IMR-90 (cell line): ENCODE measurements around the gene LIMCH1. TPM values are rescaled to one million over a fixed set of nuclear protein-coding genes. Genes with fewer than 3 reads are reported as not detected.

ENCODE experiments used
- ATAC-seq: fragments of 200-7000 bp; cut with Tn5 transposase; 2 replicates; pipeline ENCODE4 v1.9.1; 2020; ENCODE audit warnings: low read depth, mild to moderate bottlenecking, moderate library complexity
- BruUV-seq: library from RNA; stranded (reverse); fragments of 400-500 nt; replicated peaks from 2 replicates; lab custom pipeline; 2021; lab: Mats Ljungman, UMichigan
- CTCF ChIA-PET: fragments of 300-600 bp; formaldehyde crosslinking; extraction: SDS; loops from one replicate; lab custom pipeline; 2021; ENCODE audit warnings: antibody characterized with exemption; lab: Yijun Ruan, JAX
- POLR2A ChIA-PET: fragments of 300-600 bp; sonication (Branson Sonifier 250); formaldehyde crosslinking; loops from one replicate; lab custom pipeline; 2022; ENCODE audit warnings: antibody characterized with exemption; ENCODE audit not compliant: unreplicated experiment; lab: Charles Lee
- DNase-seq: peaks from one replicate; pipeline ENCODE4 v3.0.0; 2013
- H2AFZ ChIP-seq: replicated peaks from 2 replicates; pipeline ENCODE3; 2013; ENCODE audit warnings: low read length, mild to moderate bottlenecking; ENCODE audit not compliant: poor library complexity
- H2AK5ac ChIP-seq: 2 replicates; pipeline ENCODE4 v1.6.1; 2013; ENCODE audit warnings: low read depth, low read length, inconsistent platforms
- H2AK9ac ChIP-seq: replicated peaks from 2 replicates; pipeline ENCODE3; 2013; ENCODE audit warnings: mild to moderate bottlenecking, low read depth, low read length, moderate library complexity; ENCODE audit not compliant: poor library complexity
- H2BK120ac ChIP-seq: 2 replicates; pipeline ENCODE4 v1.6.1; 2013; ENCODE audit warnings: low read depth, low read length, inconsistent platforms
- H2BK15ac ChIP-seq: 3 replicates; pipeline ENCODE4 v1.6.1; 2013; ENCODE audit warnings: low read depth, low read length, inconsistent platforms
- H2BK20ac ChIP-seq: 2 replicates; pipeline ENCODE4 v1.6.1; 2013; ENCODE audit warnings: low read depth, mild to moderate bottlenecking, inconsistent platforms, low read length, moderate library complexity
- H2BK5ac ChIP-seq: 2 replicates; pipeline ENCODE4 v1.6.1; 2013; ENCODE audit warnings: mild to moderate bottlenecking, low read depth, low read length, inconsistent platforms; ENCODE audit not compliant: poor library complexity, severe bottlenecking
- H3K14ac ChIP-seq: replicated peaks from 2 replicates; pipeline ENCODE4 v1.6.1; 2013; ENCODE audit warnings: low read depth, low read length, inconsistent platforms
- H3K18ac ChIP-seq: 2 replicates; pipeline ENCODE4 v1.6.1; 2013; ENCODE audit warnings: low read depth, low read length, control low read depth
- H3K23ac ChIP-seq: 2 replicates; pipeline ENCODE4 v1.6.1; 2013; ENCODE audit warnings: low read depth, low read length, inconsistent platforms
- H3K27ac ChIP-seq: 2 replicates; pipeline ENCODE4 v1.5.1; 2013; ENCODE audit warnings: mild to moderate bottlenecking, control low read depth, low read length; ENCODE audit not compliant: insufficient read depth
- H3K27me3 ChIP-seq: 2 replicates; pipeline ENCODE4 v1.6.1; 2013; ENCODE audit warnings: low read length; ENCODE audit not compliant: control insufficient read depth, insufficient read depth
- H3K36me3 ChIP-seq: 2 replicates; pipeline ENCODE4 v1.6.1; 2013; ENCODE audit warnings: low read length, mixed read lengths; ENCODE audit not compliant: control insufficient read depth, insufficient read depth
- H3K4ac ChIP-seq: 2 replicates; pipeline ENCODE4 v1.6.1; 2013; ENCODE audit warnings: low read depth, low read length, inconsistent platforms
- H3K4me1 ChIP-seq: 2 replicates; pipeline ENCODE4 v1.6.1; 2013; ENCODE audit warnings: low read length, mixed read lengths; ENCODE audit not compliant: control insufficient read depth, insufficient read depth
- H3K4me2 ChIP-seq: 2 replicates; pipeline ENCODE4 v1.6.1; 2013; ENCODE audit warnings: low read depth, mild to moderate bottlenecking, control low read depth, low read length, moderate library complexity
- H3K4me3 ChIP-seq: 2 replicates; pipeline ENCODE4 v1.5.1; 2013; ENCODE audit warnings: low read depth, mild to moderate bottlenecking, control low read depth, low read length, moderate library complexity; ENCODE audit not compliant: insufficient read depth
- H3K56ac ChIP-seq: 2 replicates; pipeline ENCODE4 v1.6.1; 2013; ENCODE audit warnings: low read length, inconsistent platforms; ENCODE audit not compliant: insufficient read depth; ENCODE audit errors: extremely low read depth
- H3K79me1 ChIP-seq, 2 experiments: 2 replicates each; pipeline ENCODE4 v1.6.1; 2013; ENCODE audit warnings: low read length in 2 of 2, inconsistent platforms in 1 of 2, low read depth in 1 of 2
- H3K9ac ChIP-seq: 2 replicates; pipeline ENCODE4 v1.6.1; 2013; ENCODE audit warnings: low read depth, low read length, control low read depth
- H3K9me1 ChIP-seq: 2 replicates; pipeline ENCODE4 v1.6.1; 2013; ENCODE audit warnings: low read length, inconsistent platforms; ENCODE audit not compliant: insufficient read depth
- H3K9me3 ChIP-seq: 2 replicates; pipeline ENCODE4 v1.6.1; 2013; ENCODE audit warnings: low read length; ENCODE audit not compliant: control insufficient read depth, insufficient read depth
- H4K20me1 ChIP-seq: 2 replicates; pipeline ENCODE4 v1.6.1; 2013; ENCODE audit warnings: low read length, inconsistent platforms; ENCODE audit not compliant: insufficient read depth
- H4K5ac ChIP-seq: 2 replicates; pipeline ENCODE4 v1.6.1; 2013; ENCODE audit warnings: mild to moderate bottlenecking, low read depth, low read length, control low read depth
- H4K8ac ChIP-seq, 2 experiments: 2 replicates each; pipeline ENCODE4 v1.6.1; 2013; ENCODE audit warnings: low read depth in 2 of 2, low read length in 2 of 2, control low read depth in 1 of 2, inconsistent platforms in 1 of 2
- H4K91ac ChIP-seq: 2 replicates; pipeline ENCODE4 v1.6.1; 2013; ENCODE audit warnings: low read depth, low read length, inconsistent platforms; ENCODE audit not compliant: insufficient read depth
- BHLHE40 ChIP-seq: fragments of 150-350 bp; IDR thresholded peaks from 2 replicates; pipeline ENCODE4 v1.6.1; 2016; ENCODE audit warnings: mild to moderate bottlenecking, low read depth, low read length
- CEBPB ChIP-seq: IDR thresholded peaks from 2 replicates; pipeline ENCODE4 v1.6.1; 2012; ENCODE audit warnings: low read depth, low read length, improper control_type of control experiment
- CHD1 ChIP-seq: IDR thresholded peaks from 2 replicates; pipeline ENCODE4 v1.6.1; 2012; ENCODE audit warnings: low read depth, low read length, improper control_type of control experiment
- CTCF ChIP-seq: conservative IDR thresholded peaks from 2 replicates; pipeline ENCODE4 v1.5.1; 2012; ENCODE audit warnings: mild to moderate bottlenecking, low read depth, low read length, improper control_type of control experiment
- FOS ChIP-seq: fragments of 150-350 bp; IDR thresholded peaks from 2 replicates; pipeline ENCODE4 v1.6.1; 2016; ENCODE audit warnings: low read depth, low read length
- MAFK ChIP-seq: IDR thresholded peaks from 2 replicates; pipeline ENCODE4 v1.6.1; 2012; ENCODE audit warnings: low read depth, low read length, improper control_type of control experiment
- MAZ ChIP-seq: IDR thresholded peaks from 2 replicates; pipeline ENCODE4 v1.6.1; 2012; ENCODE audit warnings: low read depth, mild to moderate bottlenecking, low read length, improper control_type of control experiment, moderate library complexity, borderline replicate concordance
- MXI1 ChIP-seq: IDR thresholded peaks from 2 replicates; pipeline ENCODE4 v1.6.1; 2012; ENCODE audit warnings: low read depth, mild to moderate bottlenecking, low read length, moderate library complexity, borderline replicate concordance
- NFE2L2 ChIP-seq: fragments of 150-350 bp; IDR thresholded peaks from 2 replicates; pipeline ENCODE4 v1.6.1; 2016; ENCODE audit warnings: low read depth, mild to moderate bottlenecking, low read length
- POLR2A ChIP-seq: IDR thresholded peaks from 2 replicates; pipeline ENCODE4 v1.6.1; 2012; ENCODE audit warnings: mild to moderate bottlenecking, low read depth, low read length
- RAD21 ChIP-seq: IDR thresholded peaks from 2 replicates; pipeline ENCODE4 v1.6.1; 2012; ENCODE audit warnings: low read length, improper control_type of control experiment
- RCOR1 ChIP-seq: IDR thresholded peaks from 2 replicates; pipeline ENCODE4 v1.6.1; 2012; ENCODE audit warnings: mild to moderate bottlenecking, low read length, improper control_type of control experiment; ENCODE audit not compliant: insufficient replicate concordance
- RFX5 ChIP-seq: IDR thresholded peaks from 2 replicates; pipeline ENCODE4 v1.8.0; 2012; ENCODE audit warnings: low read depth, mild to moderate bottlenecking, low read length, moderate library complexity
- SMC3 ChIP-seq: fragments of 150-350 bp; IDR thresholded peaks from 2 replicates; pipeline ENCODE4 v1.6.1; 2016; ENCODE audit warnings: low read depth, mild to moderate bottlenecking, antibody characterized with exemption, low read length, moderate library complexity
- USF2 ChIP-seq: fragments of 150-350 bp; IDR thresholded peaks from 2 replicates; pipeline ENCODE4 v1.6.1; 2017; ENCODE audit warnings: mild to moderate bottlenecking, antibody characterized with exemption, low read length, low read depth
- WGBS, 2 experiments: methylation state at CpG; one replicate each; pipeline versions ENCODE4 v1.1.5 to v1.1.7; 2013; ENCODE audit warnings: missing lambda C conversion rate in 2 of 2; ENCODE audit not compliant: insufficient read length in 1 of 2; ENCODE audit errors: extremely low coverage in 2 of 2; 5-methylcytosine and 5-hydroxymethylcytosine counted together
- dilution Hi-C: fragments of 300-500 bp; cut with HindIII; formaldehyde crosslinking; loops from one replicate; pipeline ENCODE4 v1.14.3; 2018; ENCODE audit warnings: low sequenced_read_pairs; ENCODE audit not compliant: unreplicated experiment
- in situ Hi-C: fragments of 300-500 bp; cut with MboI; formaldehyde crosslinking; loops from 3 replicates; pipeline ENCODE4 v1.14.3; 2019; ENCODE audit warnings: low sequenced_read_pairs, inconsistent platforms, mixed read lengths
- intact Hi-C: fragments of 100-400 bp; cut with micrococcal nuclease; formaldehyde crosslinking; loops from 2 replicates; pipeline ENCODE4 v1.10.0; 2022
- polyA plus RNA-seq, 3 experiments: library from polyadenylated mRNA; depleted of rRNA; stranded (reverse); fragments of >200 nt; gene quantifications; 2 replicates each; pipeline ENCODE4 v1.2.3, GENCODE V29; 2012; ENCODE audit warnings: low replicate concordance in 1 of 3
- total RNA-seq: library from RNA; depleted of rRNA; stranded (reverse); fragments of >200 nt; gene quantifications from 2 replicates; pipeline ENCODE4 v1.2.3, GENCODE V29; 2012
- TF ChIP-seq, protein P1 (sequence below): fragments of 150-350 bp; IDR thresholded peaks from 2 replicates; pipeline ENCODE4 v1.6.1; 2016; ENCODE audit warnings: low read depth, mild to moderate bottlenecking, low read length, moderate library complexity, borderline replicate concordance

Gene LIMCH1
- total and polyA plus RNA-seq, 2 of the 4 experiments (the other 2 are of a cell fraction): 0.89 to 2.9 TPM

GRCh38 chr4:41713768-41714167, 175.8 kb downstream of the LIMCH1 start:
- no CpG with 5 or more reads among the region's 1 CpG for WGBS, 2 experiments
- Histone ChIP-seq H3K36me3 (no peaks in the 10 kb centered on the region), H2AK5ac (no peak overlapping the region), H2BK120ac (no peak overlapping the region), H3K23ac (no peak overlapping the region), H2BK20ac (peak overlapping the region; percentile 14; the same call in 1 of the 2 replicates), H3K4me2 (no peak overlapping the region), H3K27ac (no peak overlapping the region), H3K18ac (no peak overlapping the region; the same call in 1 of the 2 replicates), H3K56ac (no peak overlapping the region), H3K79me1 (no peaks in the 10 kb centered on the region), H4K91ac (no peak overlapping the region; the same call in 1 of the 2 replicates), H2AFZ (no peak overlapping the region), H2BK15ac (no peak overlapping the region), H2AK9ac (no peak overlapping the region), H3K9me3 (no peaks in the 10 kb centered on the region), H3K9me1 (no peaks in the 10 kb centered on the region), H3K4ac (no peak overlapping the region), H3K4me1 (peaks cover 3% of the 10 kb centered on the region), H4K5ac (peak overlapping the region; percentile 20; the same call in 1 of the 2 replicates), H3K27me3 (no peaks in the 10 kb centered on the region), H3K14ac (no peak overlapping the region), H4K8ac (no peak overlapping the region), H4K20me1 (no peaks in the 10 kb centered on the region), H3K9ac (no peak overlapping the region), H3K4me3 (no peak overlapping the region), H2BK5ac (peak overlapping the region; percentile 3)
- BruUV-seq: no TSS peak
- dilution Hi-C loops: no loop called here
- CTCF ChIA-PET: no interaction called here
- ATAC-seq (no peak), DNase-seq (no peak)
- in situ Hi-C loops: no loop called here
- POLR2A ChIA-PET: no interaction called here
- TF ChIP-seq CTCF (no peak), CEBPB (no peak), RAD21 (no peak), POLR2A (no peak), CHD1 (no peak), RFX5 (no peak), MAZ (no peak), MAFK (no peak), MXI1 (no peak), SMC3 (no peak), BHLHE40 (no peak), NFE2L2 (no peak), FOS (no peak), RCOR1 (no peak), USF2 (no peak)
- TF ChIP-seq, protein P1, sequence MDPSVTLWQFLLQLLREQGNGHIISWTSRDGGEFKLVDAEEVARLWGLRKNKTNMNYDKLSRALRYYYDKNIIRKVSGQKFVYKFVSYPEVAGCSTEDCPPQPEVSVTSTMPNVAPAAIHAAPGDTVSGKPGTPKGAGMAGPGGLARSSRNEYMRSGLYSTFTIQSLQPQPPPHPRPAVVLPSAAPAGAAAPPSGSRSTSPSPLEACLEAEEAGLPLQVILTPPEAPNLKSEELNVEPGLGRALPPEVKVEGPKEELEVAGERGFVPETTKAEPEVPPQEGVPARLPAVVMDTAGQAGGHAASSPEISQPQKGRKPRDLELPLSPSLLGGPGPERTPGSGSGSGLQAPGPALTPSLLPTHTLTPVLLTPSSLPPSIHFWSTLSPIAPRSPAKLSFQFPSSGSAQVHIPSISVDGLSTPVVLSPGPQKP: no peak
- intact Hi-C loops: no loop called here
